ENCODE measurements around the gene RNF152.

Gene RNF152

GRCh38 chr18:61894751-61895524, 2.1 kb upstream of the RNF152 start:
- no peak for DNase-seq (ENCODE audit: low read depth)

GRCh38 chr18:61893971-61894750, 1.4 kb upstream of the RNF152 start:
- no peak for DNase-seq (ENCODE audit: low read depth)

- no peak for DNase-seq (ENCODE audit: low read depth)
Observed at GRCh38 chr18:61893309-61893970, 633 bp upstream of the RNF152 start.

- no peak for DNase-seq (ENCODE audit: low read depth)
Observed at GRCh38 chr18:61891894-61892293, 913 bp downstream of the RNF152 start.

- no peak for DNase-seq (ENCODE audit: low read depth)
Observed at GRCh38 chr18:61891271-61891670, 1.5 kb downstream of the RNF152 start.

GRCh38 chr18:61890344-61890743, 2.5 kb downstream of the RNF152 start:
- DNase-seq (ENCODE audit: low read depth) = no peak

- DNase-seq (ENCODE audit: low read depth) = no peak
Observed at GRCh38 chr18:61889541-61889940, 3.3 kb downstream of the RNF152 start.

GRCh38 chr18:61888622-61889021, 4.2 kb downstream of the RNF152 start:
- no peak for DNase-seq (ENCODE audit: low read depth)

- DNase-seq (ENCODE audit: low read depth) = no peak
Observed at GRCh38 chr18:61887838-61888237, 5.0 kb downstream of the RNF152 start.

- DNase-seq (ENCODE audit: low read depth) = no peak
Observed at GRCh38 chr18:61883547-61883946, 9.3 kb downstream of the RNF152 start.

- peak; percentile 52 for DNase-seq (ENCODE audit: low read depth)
Observed at GRCh38 chr18:61882296-61883004, 10.4 kb downstream of the RNF152 start.

GRCh38 chr18:61876899-61877298, 15.9 kb downstream of the RNF152 start:
- DNase-seq (ENCODE audit: low read depth) = no peak

GRCh38 chr18:61870151-61870550, 22.7 kb downstream of the RNF152 start:
- DNase-seq (ENCODE audit: low read depth) = no peak

GRCh38 chr18:61869636-61870035, 23.2 kb downstream of the RNF152 start:
- DNase-seq (ENCODE audit: low read depth) = no peak

GRCh38 chr18:61865466-61866175, 27.2 kb downstream of the RNF152 start:
- no peak for DNase-seq (ENCODE audit: low read depth)

- no peak for DNase-seq (ENCODE audit: low read depth)
Observed at GRCh38 chr18:61861372-61861771, 31.4 kb downstream of the RNF152 start.

- no peak for DNase-seq (ENCODE audit: low read depth)
Observed at GRCh38 chr18:61860302-61860701, 32.5 kb downstream of the RNF152 start.

GRCh38 chr18:61859113-61859512, 33.7 kb downstream of the RNF152 start:
- no peak for DNase-seq (ENCODE audit: low read depth)

- DNase-seq (ENCODE audit: low read depth) = no peak
Observed at GRCh38 chr18:61856678-61857077, 36.1 kb downstream of the RNF152 start.

GRCh38 chr18:61855449-61856378, 37.1 kb downstream of the RNF152 start:
- no peak for DNase-seq (ENCODE audit: low read depth)

Measured in HS-27A (cell line).